A549 (cell line): ENCODE measurements around the gene TIMM50. TPM values are rescaled to one million over a fixed set of nuclear protein-coding genes. Genes with fewer than 3 reads are reported as not detected.

ENCODE experiments used
- BHLHE40 ChIP-seq: IDR thresholded peaks from 2 replicates; pipeline ENCODE4 v1.6.1; 2012; ENCODE audit warnings: low read depth, low read length, inconsistent platforms
- CBX2 ChIP-seq: fragments of 200-600 bp; sonication (generic); IDR thresholded peaks from 2 replicates; pipeline ENCODE4 v1.6.1; 2016; ENCODE audit warnings: low read depth, mild to moderate bottlenecking, borderline replicate concordance
- CEBPB ChIP-seq, 2 experiments: fragments of >200 bp in 1 of 2; sonication (Bioruptor Twin) in 1 of 2; formaldehyde crosslinking in 1 of 2; IDR thresholded peaks; 2 replicates each; pipeline ENCODE4 v1.6.1; 2012 to 2016
- CHD2 ChIP-seq: fragments of 150-350 bp; IDR thresholded peaks from 2 replicates; pipeline ENCODE4 v1.6.1; 2014; ENCODE audit warnings: low read length; ENCODE audit not compliant: partially characterized antibody
- CHD4 ChIP-seq: fragments of 200-600 bp; sonication (generic); IDR thresholded peaks from 2 replicates; pipeline ENCODE4 v1.6.1; 2016; ENCODE audit warnings: antibody characterized with exemption, mild to moderate bottlenecking, borderline replicate concordance
- CTCF ChIP-seq: fragments of >200 bp; sonication (Bioruptor Twin); formaldehyde crosslinking; IDR thresholded peaks from 3 replicates; pipeline ENCODE4 v1.5.1; 2016
- EHMT2 ChIP-seq: fragments of 200-600 bp; sonication (generic); IDR thresholded peaks from 2 replicates; pipeline ENCODE4 v1.6.1; 2016; ENCODE audit warnings: antibody characterized with exemption, low read depth, mild to moderate bottlenecking, moderate library complexity
- EP300 ChIP-seq, 2 experiments: fragments of >200 bp; sonication (Bioruptor Twin); formaldehyde crosslinking; IDR thresholded peaks; 2 replicates in 1 of 2; 3 replicates in 1 of 2; pipeline ENCODE4 v1.6.1; 2016 to 2017
- FOSB ChIP-seq: fragments of 250-450 bp; sonication (Bioruptor Pico); IDR thresholded peaks from 2 replicates; pipeline ENCODE4 v1.5.0; 2020; ENCODE audit warnings: mild to moderate bottlenecking, moderate library complexity
- FOSL2 ChIP-seq, 2 experiments: fragments of 450-650 bp in 1 of 2; fragments of >200 bp in 1 of 2; sonication (Bioruptor Twin) in 1 of 2; formaldehyde crosslinking; IDR thresholded peaks; 2 replicates each; pipeline versions ENCODE4 v1.5.0 to v1.6.1; 2016 to 2020; ENCODE audit warnings: mild to moderate bottlenecking in 1 of 2, moderate library complexity in 1 of 2
- FOXS1 ChIP-seq: fragments of 250-450 bp; sonication (Bioruptor Pico); IDR thresholded peaks from 2 replicates; pipeline ENCODE4 v1.5.0; 2020; ENCODE audit warnings: mild to moderate bottlenecking, moderate library complexity
- GATA3 ChIP-seq: IDR thresholded peaks from 2 replicates; pipeline ENCODE4 v1.6.1; 2012; ENCODE audit warnings: borderline replicate concordance
- HDAC2 ChIP-seq: fragments of 200-600 bp; sonication (generic); IDR thresholded peaks from 2 replicates; pipeline ENCODE4 v1.6.1; 2016
- HES2 ChIP-seq: fragments of >200 bp; sonication (Bioruptor Twin); formaldehyde crosslinking; IDR thresholded peaks from 2 replicates; pipeline ENCODE4 v1.6.1; 2016
- HMGXB4 ChIP-seq: fragments of 250-450 bp; sonication (Bioruptor Pico); IDR thresholded peaks from 2 replicates; pipeline ENCODE4 v1.5.0; 2021; ENCODE audit warnings: mild to moderate bottlenecking, moderate library complexity, borderline replicate concordance
- HOXB13 ChIP-seq: fragments of 250-450 bp; sonication (Bioruptor Pico); IDR thresholded peaks from 2 replicates; pipeline ENCODE4 v1.5.0; 2020; ENCODE audit warnings: low read depth, mild to moderate bottlenecking, moderate library complexity
- HOXB5 ChIP-seq: fragments of 250-450 bp; sonication (Bioruptor Pico); IDR thresholded peaks from 2 replicates; pipeline ENCODE4 v1.5.0; 2020; ENCODE audit warnings: mild to moderate bottlenecking, moderate library complexity
- JUN ChIP-seq, 2 experiments: fragments of >200 bp; sonication (Bioruptor Twin); formaldehyde crosslinking; IDR thresholded peaks; 2 replicates in 1 of 2; 3 replicates in 1 of 2; pipeline ENCODE4 v1.6.1; 2016 to 2017
- JUNB ChIP-seq: fragments of >200 bp; sonication (Bioruptor Twin); formaldehyde crosslinking; IDR thresholded peaks from 2 replicates; pipeline ENCODE4 v1.6.1; 2016
- KDM1A ChIP-seq: fragments of 200-600 bp; sonication (generic); IDR thresholded peaks from 2 replicates; pipeline ENCODE4 v1.6.1; 2016; ENCODE audit warnings: low read depth, mild to moderate bottlenecking
- KDM5A ChIP-seq: fragments of 200-600 bp; sonication (generic); IDR thresholded peaks from 2 replicates; pipeline ENCODE4 v1.6.1; 2016; ENCODE audit warnings: antibody characterized with exemption, mild to moderate bottlenecking
- MAFK ChIP-seq: fragments of 450-650 bp; IDR thresholded peaks from 2 replicates; pipeline ENCODE4 v1.6.1; 2014; ENCODE audit not compliant: partially characterized antibody
- MAZ ChIP-seq: fragments of 150-350 bp; IDR thresholded peaks from 2 replicates; pipeline ENCODE4 v1.6.1; 2014; ENCODE audit warnings: antibody characterized with exemption, low read depth, low read length, borderline replicate concordance
- MYC ChIP-seq: IDR thresholded peaks from 2 replicates; pipeline ENCODE4 v1.6.1; 2012; ENCODE audit warnings: mild to moderate bottlenecking, inconsistent platforms, low read length, improper control_type of control experiment, borderline replicate concordance
- NFE2L2 ChIP-seq: fragments of 150-350 bp; conservative IDR thresholded peaks from 2 replicates; pipeline ENCODE4 v1.6.1; 2014; ENCODE audit warnings: low read length
- NPAS2 ChIP-seq: fragments of 250-450 bp; sonication (Bioruptor Pico); IDR thresholded peaks from 2 replicates; pipeline ENCODE4 v1.8.0; 2022; ENCODE audit warnings: mild to moderate bottlenecking, moderate library complexity, borderline replicate concordance
- NR3C1 ChIP-seq: fragments of >200 bp; sonication (Bioruptor Twin); formaldehyde crosslinking; IDR thresholded peaks from 3 replicates; pipeline ENCODE4 v1.6.1; 2017
- PHF8 ChIP-seq: fragments of 200-600 bp; sonication (generic); IDR thresholded peaks from 2 replicates; pipeline ENCODE4 v1.6.1; 2016; ENCODE audit warnings: low read depth, mild to moderate bottlenecking, antibody characterized with exemption, moderate library complexity, borderline replicate concordance
- POLR2A ChIP-seq: IDR thresholded peaks from 2 replicates; pipeline ENCODE4 v1.6.1; 2012; ENCODE audit warnings: mild to moderate bottlenecking, low read length
- POLR2AphosphoS2 ChIP-seq: conservative IDR thresholded peaks from 2 replicates; pipeline ENCODE4 v1.6.1; 2012; ENCODE audit warnings: low read length, improper control_type of control experiment, inconsistent platforms
- RAD21 ChIP-seq, 2 experiments: fragments of >200 bp in 1 of 2; sonication (Bioruptor Twin) in 1 of 2; formaldehyde crosslinking in 1 of 2; IDR thresholded peaks in 1 of 2; conservative IDR thresholded peaks in 1 of 2; 2 replicates in 1 of 2; 3 replicates in 1 of 2; pipeline ENCODE4 v1.6.1; 2012 to 2018; ENCODE audit warnings: inconsistent platforms in 1 of 2
- RARB ChIP-seq: fragments of 250-450 bp; sonication (Bioruptor Pico); IDR thresholded peaks from 2 replicates; pipeline ENCODE4 v1.8.0; 2021; ENCODE audit warnings: mild to moderate bottlenecking, moderate library complexity
- RNF2 ChIP-seq: fragments of 200-600 bp; sonication (generic); IDR thresholded peaks from 2 replicates; pipeline ENCODE4 v1.6.1; 2016; ENCODE audit warnings: low read depth, mild to moderate bottlenecking, antibody characterized with exemption, moderate library complexity, borderline replicate concordance
- SREBF2 ChIP-seq: fragments of 450-650 bp; IDR thresholded peaks from 2 replicates; pipeline ENCODE4 v1.6.1; 2014; ENCODE audit warnings: mild to moderate bottlenecking, moderate library complexity
- TFCP2L1 ChIP-seq: fragments of 250-450 bp; sonication (Bioruptor Pico); IDR thresholded peaks from 2 replicates; pipeline ENCODE4 v1.5.0; 2021; ENCODE audit warnings: mild to moderate bottlenecking
- TP53 ChIP-seq: fragments of 250-450 bp; sonication (Bioruptor Pico); IDR thresholded peaks from 2 replicates; pipeline ENCODE4 v1.5.0; 2021; ENCODE audit warnings: mild to moderate bottlenecking, moderate library complexity
- USF2 ChIP-seq: fragments of 450-650 bp; IDR thresholded peaks from 2 replicates; pipeline ENCODE4 v1.6.1; 2014; ENCODE audit warnings: antibody characterized with exemption
- ZC3H11A ChIP-seq: fragments of 450-650 bp; IDR thresholded peaks from 2 replicates; pipeline ENCODE4 v1.6.1; 2014; ENCODE audit warnings: antibody characterized with exemption, mild to moderate bottlenecking
- ZNF302 ChIP-seq: fragments of 250-450 bp; sonication (Bioruptor Pico); IDR thresholded peaks from 2 replicates; pipeline ENCODE4 v1.9.0; 2021; ENCODE audit warnings: inconsistent platforms, mild to moderate bottlenecking, moderate library complexity
- ZSCAN20 ChIP-seq: fragments of 250-450 bp; sonication (Bioruptor Pico); IDR thresholded peaks from 2 replicates; pipeline ENCODE4 v1.8.0; 2022; ENCODE audit warnings: mild to moderate bottlenecking, moderate library complexity
- polyA plus RNA-seq, 4 experiments: library from polyadenylated mRNA; depleted of rRNA in 3 of 4; stranded (reverse); fragments of >200 nt; fragmentation: RNase III in 1 of 4; extraction: RNeasy Plus Mini Kit Qiagen cat#74134 plus additional on column Dnase treatment in 1 of 4; gene quantifications; 2 replicates in 3 of 4; 3 replicates in 1 of 4; pipeline ENCODE4 v1.2.3, GENCODE V29; 2011 to 2017

Gene TIMM50
- polyA plus RNA-seq, 2 of the 4 experiments (the other 2 are of a cell fraction): 204 to 234 TPM

- TF ChIP-seq FOSL2 (IDR thresholded peaks at IDR 0.05): no peak
- 0 out of 2 replicates have a peak, but pooled peaks have one; percentile 17 for TF ChIP-seq FOSL2 (CRISPR knock-in tag; IDR thresholded peaks at IDR 0.05)
- 0 out of 2 replicates have a peak, but pooled peaks have one; percentile 47 for TF ChIP-seq HMGXB4 (CRISPR knock-in tag)
- peak; percentile 56; the same call in 1 of the 2 replicates for TF ChIP-seq MYC
- TF ChIP-seq GATA3: peak; percentile 94
- no peak for TF ChIP-seq MAZ
- TF ChIP-seq BHLHE40: peak; percentile 64
- TF ChIP-seq TFCP2L1 (CRISPR knock-in tag): peak; percentile 85
- no peak for TF ChIP-seq NPAS2 (CRISPR knock-in tag)
- 0 out of 2 replicates have a peak, but pooled peaks have one; percentile 30 for TF ChIP-seq NFE2L2
- peak; percentile 99 for TF ChIP-seq CHD2
- peak; percentile 86 to 99; a peak in 4 of 5 replicates for TF ChIP-seq JUN (IDR thresholded peaks at IDR 0.05)
- TF ChIP-seq CEBPB (IDR thresholded peaks at IDR 0.05): no peak; a peak in 1 of 4 replicates
- no peak; the same call in 1 of the 2 replicates for TF ChIP-seq FOSB (CRISPR knock-in tag)
- peak; percentile 70 for TF ChIP-seq MAFK
- TF ChIP-seq KDM5A: no peak
- TF ChIP-seq ZSCAN20: no peak
- no peak for TF ChIP-seq CBX2
- peak; percentile 94 for TF ChIP-seq POLR2A
- no peak for TF ChIP-seq SREBF2
- TF ChIP-seq HOXB13 (CRISPR knock-in tag): no peak; the same call in 1 of the 2 replicates
- no peak for TF ChIP-seq RAD21 (conservative IDR thresholded peaks at IDR 0.05 in 1 of 2, IDR thresholded peaks at IDR 0.05 in 1 of 2)
- TF ChIP-seq RARB (CRISPR knock-in tag): no peak
- no peak for TF ChIP-seq USF2
- no peak for TF ChIP-seq CHD4
- TF ChIP-seq PHF8: peak; percentile 85
- no peak for TF ChIP-seq KDM1A
- no peak for TF ChIP-seq NR3C1
- TF ChIP-seq HDAC2: no peak
- no peak for TF ChIP-seq HES2
- no peak for TF ChIP-seq EP300 (IDR thresholded peaks at IDR 0.05)
- TF ChIP-seq RNF2: no peak
- no peak for TF ChIP-seq EHMT2
- TF ChIP-seq JUNB: no peak
- no peak for TF ChIP-seq ZC3H11A
- TF ChIP-seq HOXB5 (CRISPR knock-in tag): peak; percentile 71
- TF ChIP-seq CTCF: no peak
- TF ChIP-seq FOXS1 (CRISPR knock-in tag): no peak
- TF ChIP-seq POLR2AphosphoS2: no peak
- peak; percentile 82 for TF ChIP-seq TP53 (CRISPR knock-in tag)
- no peak for TF ChIP-seq ZNF302
These were observed 35.2 kb upstream of the TIMM50 start, which contains the start of gene SUPT5H (continued) for GRCh38 chr19:39445196-39446111.
